Left kidney (tissue), 8 donors: ENCODE measurements around the gene UAP1. TPM values are rescaled to one million over a fixed set of nuclear protein-coding genes. Genes with fewer than 3 reads are reported as not detected.

Experiments
- DNase-seq: peaks from one replicate; pipeline ENCODE4 v3.0.0-alpha.2; 2013
- long read RNA-seq, 8 donors: transcript quantifications; one replicate each; lab custom pipeline, GENCODE V29; 2026
- polyA plus RNA-seq: library from polyadenylated mRNA; unstranded; fragments of 120-200 nt; gene quantifications from one replicate; pipeline ENCODE4 v1.2.1, GENCODE V29; 2013; ENCODE audit not compliant: insufficient read length

Gene UAP1
- 40.2 TPM for polyA plus RNA-seq
- long read RNA-seq, donor 1, partial matches to known transcripts = 0 of 7 reads
- long read RNA-seq, donor 1, other reads (novel, unspliced or antisense) = 0 of 7 reads
- long read RNA-seq, donor 2, partial matches to known transcripts = 0 of 3 reads
- long read RNA-seq, donor 2, other reads (novel, unspliced or antisense) = 0 of 3 reads
- long read RNA-seq, donor 3, transcript UAP1-201 (11 exons, 2,377 nt) = major isoform, 10 of 13 reads
- long read RNA-seq, donor 3, partial matches to known transcripts = 0 of 13 reads
- long read RNA-seq, donor 3, other reads (novel, unspliced or antisense) = 0 of 13 reads
- long read RNA-seq, donor 4 = 0 reads
- long read RNA-seq, donor 5, transcript UAP1-201 (11 exons, 2,377 nt) = major isoform, 6 of 9 reads
- long read RNA-seq, donor 5, partial matches to known transcripts = 0 of 9 reads
- long read RNA-seq, donor 5, other reads (novel, unspliced or antisense) = 0 of 9 reads
- long read RNA-seq, donor 6, partial matches to known transcripts = 0 of 5 reads
- long read RNA-seq, donor 6, other reads (novel, unspliced or antisense) = 0 of 5 reads
- long read RNA-seq, donor 7, transcript UAP1-201 (11 exons, 2,377 nt) = major isoform, 7 of 11 reads
- long read RNA-seq, donor 7, partial matches to known transcripts = 0 of 11 reads
- long read RNA-seq, donor 7, other reads (novel, unspliced or antisense) = 0 of 11 reads
- long read RNA-seq, donor 8, partial matches to known transcripts = 0 of 2 reads
- long read RNA-seq, donor 8, other reads (novel, unspliced or antisense) = 0 of 2 reads

GRCh38 chr1:162561616-162562469 lies at the start of gene UAP1:
TSS of gene UAP1 (plus strand) at chr1:162561722. CDS start at chr1:162566069, 4,347 bp downstream.
- peak; percentile 26 for DNase-seq

- no peak for DNase-seq
These were observed 34.2 kb upstream of the UAP1 start for GRCh38 chr1:162527314-162527713.

GRCh38 chr1:162530307-162530987 lies 31.1 kb upstream of the UAP1 start:
- DNase-seq = no peak

GRCh38 chr1:162530988-162531319 lies 30.6 kb upstream of the UAP1 start:
- no peak for DNase-seq

- DNase-seq = no peak
These were observed 26.0 kb upstream of the UAP1 start for GRCh38 chr1:162535501-162535900.

GRCh38 chr1:162536511-162536910 lies 25.0 kb upstream of the UAP1 start:
- DNase-seq = no peak

- no peak for DNase-seq
These were observed 24.3 kb upstream of the UAP1 start for GRCh38 chr1:162537216-162537615.

GRCh38 chr1:162538815-162539431 lies 22.6 kb upstream of the UAP1 start:
- DNase-seq = no peak

- DNase-seq = no peak
These were observed 19.8 kb upstream of the UAP1 start for GRCh38 chr1:162541619-162542141.

- no peak for DNase-seq
These were observed 18.3 kb upstream of the UAP1 start for GRCh38 chr1:162543228-162543627.

GRCh38 chr1:162548170-162548569 lies 13.4 kb upstream of the UAP1 start:
- DNase-seq = no peak

GRCh38 chr1:162549001-162549400 lies 12.5 kb upstream of the UAP1 start:
- no peak for DNase-seq

- no peak for DNase-seq
These were observed 10.6 kb upstream of the UAP1 start for GRCh38 chr1:162550925-162551324.

GRCh38 chr1:162551969-162552683 lies 9.4 kb upstream of the UAP1 start:
- no peak for DNase-seq

GRCh38 chr1:162552684-162553252 lies 8.8 kb upstream of the UAP1 start:
- DNase-seq = no peak

GRCh38 chr1:162554258-162554657 lies 7.3 kb upstream of the UAP1 start:
- DNase-seq = no peak

- DNase-seq = no peak
These were observed 4.0 kb upstream of the UAP1 start for GRCh38 chr1:162557536-162557935.

GRCh38 chr1:162560303-162561036 lies 1.1 kb upstream of the UAP1 start:
- DNase-seq = no peak

GRCh38 chr1:162561037-162561615 lies 396 bp upstream of the UAP1 start:
- peak; percentile 97 for DNase-seq
